ENCODE results near the gene TMEM184A. TPM values are rescaled to one million over a fixed set of nuclear protein-coding genes. Genes with fewer than 3 reads are reported as not detected.

The TMEM184A gene
- total RNA-seq, 4 donors from 2014 or later = 0.55 to 3.3 (median 1.3) TPM

DNA sequence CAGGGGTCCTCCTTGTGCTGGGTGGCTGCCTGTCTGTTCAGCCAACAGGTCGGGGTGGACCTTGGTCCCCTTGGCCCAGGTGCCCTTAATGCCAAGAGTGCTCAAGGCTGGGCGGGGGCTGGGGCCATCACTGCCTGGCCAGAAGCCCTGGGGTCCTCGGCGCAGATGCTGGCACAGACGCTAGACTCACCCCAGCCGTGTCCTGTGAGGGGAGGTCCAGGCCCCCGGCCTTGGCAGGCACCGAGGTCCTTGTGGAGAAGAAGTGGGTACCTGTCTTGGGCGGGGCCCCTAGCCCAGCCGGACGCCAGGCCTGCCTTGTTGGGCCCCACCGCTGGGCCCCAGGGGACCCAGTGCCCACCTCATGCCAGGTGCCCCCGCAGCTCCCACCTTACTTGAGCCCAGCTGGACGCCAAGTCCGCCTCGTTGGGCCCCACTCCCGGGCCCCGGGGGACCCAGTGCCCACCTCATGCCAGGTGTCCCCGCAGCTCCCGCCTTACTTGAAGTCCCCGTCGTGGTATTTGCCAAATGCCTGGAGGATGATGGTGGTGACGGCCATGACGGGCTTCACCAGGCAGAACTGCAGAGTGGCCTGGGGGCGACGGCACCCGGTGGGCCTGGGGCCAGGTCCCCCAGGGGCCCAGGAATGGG, 6.5 kb downstream of the TMEM184A start:
- no peak for ATAC-seq
- H3K9me3 ChIP-seq = no peaks in the 10 kb centered on the region
- no peak for DNase-seq
- no peak overlapping the region for H3K4me3 ChIP-seq
- TF ChIP-seq, protein P1, sequence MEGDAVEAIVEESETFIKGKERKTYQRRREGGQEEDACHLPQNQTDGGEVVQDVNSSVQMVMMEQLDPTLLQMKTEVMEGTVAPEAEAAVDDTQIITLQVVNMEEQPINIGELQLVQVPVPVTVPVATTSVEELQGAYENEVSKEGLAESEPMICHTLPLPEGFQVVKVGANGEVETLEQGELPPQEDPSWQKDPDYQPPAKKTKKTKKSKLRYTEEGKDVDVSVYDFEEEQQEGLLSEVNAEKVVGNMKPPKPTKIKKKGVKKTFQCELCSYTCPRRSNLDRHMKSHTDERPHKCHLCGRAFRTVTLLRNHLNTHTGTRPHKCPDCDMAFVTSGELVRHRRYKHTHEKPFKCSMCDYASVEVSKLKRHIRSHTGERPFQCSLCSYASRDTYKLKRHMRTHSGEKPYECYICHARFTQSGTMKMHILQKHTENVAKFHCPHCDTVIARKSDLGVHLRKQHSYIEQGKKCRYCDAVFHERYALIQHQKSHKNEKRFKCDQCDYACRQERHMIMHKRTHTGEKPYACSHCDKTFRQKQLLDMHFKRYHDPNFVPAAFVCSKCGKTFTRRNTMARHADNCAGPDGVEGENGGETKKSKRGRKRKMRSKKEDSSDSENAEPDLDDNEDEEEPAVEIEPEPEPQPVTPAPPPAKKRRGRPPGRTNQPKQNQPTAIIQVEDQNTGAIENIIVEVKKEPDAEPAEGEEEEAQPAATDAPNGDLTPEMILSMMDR (IDR thresholded peaks at IDR 0.05 in 4 of 5, conservative IDR thresholded peaks at IDR 0.05 in 1 of 5) = no peak
- TF ChIP-seq POLR2A (IDR thresholded peaks at IDR 0.05) = no peak
- H3K27ac ChIP-seq = no peak overlapping the region
- no peaks in the 10 kb centered on the region for H3K27me3 ChIP-seq
- no peaks in the 10 kb centered on the region for H3K36me3 ChIP-seq
- in situ Hi-C loops (cut with MboI; ENCODE audit: low sequenced_read_pairs in 4 of 4) (no loop called here), intact Hi-C loops (cut with DNase I; ENCODE audit: low total_unique reads) (no loop called here)
- peaks cover 0 to 4% of the 10 kb centered on the region in 2 donors for H3K4me1 ChIP-seq

DNA sequence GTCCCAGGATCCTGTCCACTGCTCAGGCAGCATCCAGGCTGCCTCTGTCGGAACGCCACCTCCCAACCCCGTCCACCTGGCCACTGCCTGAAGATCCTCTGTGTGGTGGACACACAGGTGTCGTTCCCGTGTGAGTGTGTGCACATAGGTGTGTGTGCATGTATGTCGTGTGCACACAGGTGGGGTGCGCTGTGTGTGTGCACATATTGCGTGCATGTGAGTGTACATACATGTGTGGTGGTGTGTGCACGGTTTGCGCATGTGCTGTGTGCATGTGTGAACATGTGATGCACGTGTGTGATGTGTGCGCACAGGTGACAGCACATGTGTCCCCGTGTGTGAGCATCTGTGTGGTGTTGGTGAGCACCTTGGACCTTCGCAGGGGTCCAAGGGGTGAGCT, 7.1 kb downstream of the TMEM184A start:
- Histone ChIP-seq H3K9me3 (no peaks in the 10 kb centered on the region), H3K27ac (no peak overlapping the region), H3K4me3 (no peak overlapping the region), H3K36me3 (peaks cover 0 to 3% of the 10 kb centered on the region in 2 donors), H3K4me1 (peaks cover 0 to 4% of the 10 kb centered on the region in 2 donors), H3K27me3 (no peaks in the 10 kb centered on the region)
- TF ChIP-seq, protein P1 (IDR thresholded peaks at IDR 0.05 in 4 of 5, conservative IDR thresholded peaks at IDR 0.05 in 1 of 5) = no peak
- no peak for TF ChIP-seq POLR2A (IDR thresholded peaks at IDR 0.05)
- intact Hi-C loops (cut with DNase I; ENCODE audit: low total_unique reads) = no loop called here
- no peak for ATAC-seq
- no peak for DNase-seq
- in situ Hi-C loops (cut with MboI; ENCODE audit: low sequenced_read_pairs in 4 of 4) = no loop called here

DNA sequence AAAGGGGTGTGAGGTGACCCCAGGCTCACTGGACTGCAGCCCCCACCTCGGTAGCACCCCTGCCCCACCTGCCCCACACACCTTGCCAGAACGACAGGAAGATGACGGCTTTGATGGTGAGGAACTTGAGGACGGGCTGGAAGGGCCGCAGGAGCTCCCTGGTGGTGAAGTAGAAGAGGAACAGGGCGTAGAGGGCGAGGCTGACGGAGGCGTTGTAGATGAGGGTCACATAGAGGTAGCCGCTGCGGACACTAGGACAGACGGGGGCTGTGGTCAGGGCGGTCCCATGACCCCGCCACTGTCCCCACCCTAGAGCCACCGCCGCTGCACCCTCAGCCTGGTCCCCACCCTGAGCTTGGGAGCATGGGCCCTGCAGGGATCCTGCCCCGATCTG, 7.6 kb downstream of the TMEM184A start:
- Histone ChIP-seq H3K36me3 (peaks cover 0 to 9% of the 10 kb centered on the region in 2 donors), H3K27ac (no peak overlapping the region), H3K4me1 (peaks cover 0 to 4% of the 10 kb centered on the region in 2 donors), H3K27me3 (no peaks in the 10 kb centered on the region), H3K4me3 (no peak overlapping the region), H3K9me3 (no peaks in the 10 kb centered on the region)
- in situ Hi-C loops (cut with MboI; ENCODE audit: low sequenced_read_pairs in 4 of 4) = no loop called here
- TF ChIP-seq POLR2A (IDR thresholded peaks at IDR 0.05) = no peak
- TF ChIP-seq, protein P1 (IDR thresholded peaks at IDR 0.05 in 4 of 5, conservative IDR thresholded peaks at IDR 0.05 in 1 of 5) = no peak
- ATAC-seq = no peak
- DNase-seq = peak in 1 of 2 donors; percentile 24
- intact Hi-C loops (cut with DNase I; ENCODE audit: low total_unique reads) = no loop called here

DNA sequence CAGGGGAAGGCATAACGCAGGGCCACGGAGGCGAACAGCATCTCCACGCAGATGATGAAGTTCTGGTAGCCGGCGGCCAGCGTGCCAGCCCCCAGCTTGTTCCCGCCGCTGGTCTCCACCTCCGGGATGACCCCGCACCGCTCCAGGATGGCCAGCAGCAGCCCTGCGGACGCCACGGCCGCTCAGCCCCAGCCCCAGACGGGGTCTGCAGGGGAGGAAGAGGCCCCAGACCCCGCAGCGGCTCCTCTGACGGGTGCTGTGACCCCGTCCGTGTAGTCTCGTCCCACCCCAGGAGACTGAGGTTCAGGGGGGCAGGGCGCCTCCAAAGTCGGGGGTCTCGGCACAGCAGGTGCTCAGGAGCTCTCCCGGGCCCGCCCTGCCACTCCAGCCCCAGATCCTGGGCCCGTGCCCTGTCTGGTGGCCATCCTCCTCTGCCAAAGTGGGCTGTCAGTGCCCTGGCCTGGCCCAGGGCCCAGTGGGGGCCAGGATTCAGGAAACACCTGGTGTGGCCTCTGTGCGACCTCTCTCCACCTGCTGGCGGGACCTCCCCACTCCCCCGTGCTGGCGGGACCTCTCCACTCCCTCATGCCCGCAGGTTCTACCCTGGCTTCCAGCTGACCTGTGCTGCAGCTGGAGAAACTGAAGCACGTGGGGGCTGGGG, 8.1 kb downstream of the TMEM184A start:
- ATAC-seq (no peak), DNase-seq (peak in 1 of 2 donors; percentile 25)
- Histone ChIP-seq H3K9me3 (no peaks in the 10 kb centered on the region), H3K27ac (no peak overlapping the region), H3K4me3 (no peak overlapping the region), H3K4me1 (peaks cover 0 to 4% of the 10 kb centered on the region in 2 donors), H3K36me3 (peaks cover 0 to 13% of the 10 kb centered on the region in 2 donors), H3K27me3 (no peaks in the 10 kb centered on the region)
- TF ChIP-seq, protein P1 (IDR thresholded peaks at IDR 0.05 in 4 of 5, conservative IDR thresholded peaks at IDR 0.05 in 1 of 5) = no peak
- TF ChIP-seq POLR2A (IDR thresholded peaks at IDR 0.05) = no peak
- intact Hi-C loops (cut with DNase I; ENCODE audit: low total_unique reads) = no loop called here
- in situ Hi-C loops (cut with MboI; ENCODE audit: low sequenced_read_pairs in 4 of 4) = no loop called here
